HuH-7.5 (cell line): Measurements from ENCODE around the gene NOS3.

Experiments used
- DNase-seq: peaks from one replicate; pipeline ENCODE4 v3.0.0; 2011; ENCODE audit warnings: low spot score

The NOS3 gene

GRCh38 chr7:150964593-150965111 is 26.2 kb upstream of the NOS3 start:
- DNase-seq, result peak; percentile 69

GRCh38 chr7:150965273-150965830 is 25.5 kb upstream of the NOS3 start:
- DNase-seq, result no peak

GRCh38 chr7:150966002-150966401 is 24.8 kb upstream of the NOS3 start:
- DNase-seq, result no peak

GRCh38 chr7:150967349-150967748 is 23.5 kb upstream of the NOS3 start:
- no peak for DNase-seq

- no peak for DNase-seq
Measured at GRCh38 chr7:150968056-150968733, 22.6 kb upstream of the NOS3 start.

GRCh38 chr7:150968734-150969372 is 22.0 kb upstream of the NOS3 start:
- no peak for DNase-seq

GRCh38 chr7:150969475-150969874 is 21.3 kb upstream of the NOS3 start:
- no peak for DNase-seq

GRCh38 chr7:150970424-150970823 is 20.4 kb upstream of the NOS3 start:
- no peak for DNase-seq

- DNase-seq, result no peak
Measured at GRCh38 chr7:150971242-150972022, 19.4 kb upstream of the NOS3 start.

GRCh38 chr7:150972023-150972468 is 18.8 kb upstream of the NOS3 start:
- DNase-seq, result no peak

- no peak for DNase-seq
Measured at GRCh38 chr7:150972741-150973140, 18.1 kb upstream of the NOS3 start.

GRCh38 chr7:150973571-150974451 is 17.0 kb upstream of the NOS3 start:
- no peak for DNase-seq

- peak; percentile 69 for DNase-seq
Measured at GRCh38 chr7:150974468-150975391, 16.1 kb upstream of the NOS3 start.

GRCh38 chr7:150975536-150976319 is 15.1 kb upstream of the NOS3 start:
- DNase-seq, result no peak

- no peak for DNase-seq
Measured at GRCh38 chr7:150976529-150977381, 14.1 kb upstream of the NOS3 start.

- DNase-seq, result no peak
Measured at GRCh38 chr7:150977382-150978125, 13.3 kb upstream of the NOS3 start.

- peak; percentile 78 for DNase-seq
Measured at GRCh38 chr7:150978126-150978789, 12.6 kb upstream of the NOS3 start, which contains the start of gene KCNH2. KCNH2 (minus strand) TSS chr7:150978321; CDS start chr7:150977913, 408 bp downstream.
